Keratinocyte (primary cell): Measurements from ENCODE around the gene PAQR5. TPM values are rescaled to one million over a fixed set of nuclear protein-coding genes. Genes with fewer than 3 reads are reported as not detected.

ENCODE experiments used
- DNase-seq: peaks from one replicate; pipeline ENCODE4 v3.0.0-alpha.2; 2011; ENCODE audit warnings: low read depth, missing footprints, low spot score
- FAIRE-seq: peaks from 2 replicates; lab custom pipeline; 2011; peaks lifted over from hg19 to GRCh38; lab: Jason Lieb, UNC
- H2AFZ ChIP-seq: 2 replicates; pipeline ENCODE4 v1.6.0; 2012; ENCODE audit warnings: low read length, control low read depth, inconsistent platforms; ENCODE audit not compliant: control insufficient read depth
- H3K27ac ChIP-seq: 2 replicates; pipeline ENCODE4 v1.5.1; 2011; ENCODE audit warnings: low read length; ENCODE audit not compliant: control insufficient read depth, insufficient read depth
- H3K27me3 ChIP-seq: 3 replicates; pipeline ENCODE4 v1.6.0; 2011; ENCODE audit warnings: low read length; ENCODE audit not compliant: control insufficient read depth, insufficient read depth; ENCODE audit errors: extremely low read depth
- H3K36me3 ChIP-seq, 2 experiments: 2 replicates in 1 of 2; 3 replicates in 1 of 2; pipeline ENCODE4 v1.5.1; 2011; ENCODE audit warnings: low read length in 2 of 2, mild to moderate bottlenecking in 1 of 2; ENCODE audit not compliant: control insufficient read depth in 2 of 2, insufficient read depth in 2 of 2; ENCODE audit errors: extremely low read depth in 1 of 2
- H3K4me1 ChIP-seq: 3 replicates; pipeline ENCODE4 v1.5.1; 2011; ENCODE audit warnings: low read length; ENCODE audit not compliant: control insufficient read depth, insufficient read depth; ENCODE audit errors: extremely low read depth
- H3K4me2 ChIP-seq: 3 replicates; pipeline ENCODE4 v1.6.0; 2011; ENCODE audit warnings: low read depth, low read length; ENCODE audit not compliant: control insufficient read depth, insufficient read depth; ENCODE audit errors: extremely low read depth
- H3K4me3 ChIP-seq, 3 experiments: fragments of 200-600 bp in 1 of 3; sonication (generic) in 1 of 3; 2 replicates in 2 of 3; 3 replicates in 1 of 3; pipeline ENCODE4 v1.5.1; 2011 to 2016; ENCODE audit warnings: low read length in 3 of 3, mild to moderate bottlenecking in 3 of 3, control low read depth in 2 of 3, inconsistent platforms in 1 of 3, low read depth in 1 of 3, mixed read lengths in 1 of 3, mixed run types in 1 of 3, moderate library complexity in 1 of 3; ENCODE audit not compliant: control insufficient read depth in 2 of 3, insufficient read depth in 2 of 3; ENCODE audit errors: extremely low read depth in 1 of 3
- H3K79me2 ChIP-seq: 2 replicates; pipeline ENCODE4 v1.6.0; 2012; ENCODE audit warnings: low read length; ENCODE audit not compliant: control insufficient read depth, insufficient read depth
- H3K9ac ChIP-seq: 3 replicates; pipeline ENCODE4 v1.6.0; 2011; ENCODE audit warnings: low read length; ENCODE audit not compliant: control insufficient read depth, insufficient read depth; ENCODE audit errors: extremely low read depth
- H3K9me1 ChIP-seq: 3 replicates; pipeline ENCODE4 v1.6.0; 2011; ENCODE audit warnings: low read length; ENCODE audit not compliant: control insufficient read depth, insufficient read depth; ENCODE audit errors: extremely low read depth
- H3K9me3 ChIP-seq: 2 replicates; pipeline ENCODE4 v1.5.1; 2012; ENCODE audit warnings: low read depth, low read length; ENCODE audit not compliant: control insufficient read depth
- H4K20me1 ChIP-seq: 3 replicates; pipeline ENCODE4 v1.6.0; 2011; ENCODE audit warnings: low read length; ENCODE audit not compliant: control insufficient read depth, insufficient read depth; ENCODE audit errors: extremely low read depth
- EZH2 ChIP-seq: IDR thresholded peaks from one replicate; pipeline ENCODE4 v1.6.1; 2012; ENCODE audit warnings: inconsistent platforms, mild to moderate bottlenecking, low read length, moderate library complexity
- dilution Hi-C: fragments of 300-500 bp; cut with MboI; formaldehyde crosslinking; loops from one replicate; pipeline ENCODE4 v1.7.0; 2020; ENCODE audit warnings: low sequenced_read_pairs; ENCODE audit not compliant: extremely low pct_ligation_motif_present
- polyA plus RNA-seq, 5 experiments: library from polyadenylated mRNA; depleted of rRNA in 3 of 5; stranded (reverse) in 3 of 5; stranded (forward) in 1 of 5; unstranded in 1 of 5; fragments of >200 nt; gene quantifications; 1 replicate in 1 of 5; 2 replicates in 3 of 5; 3 replicates in 1 of 5; pipeline versions ENCODE4 v1.2.1 to v1.2.3, GENCODE V29; 2011 to 2012; ENCODE audit warnings: missing spikeins in 2 of 5, low read depth in 1 of 5, low replicate concordance in 1 of 5
- TF ChIP-seq, protein P1 (sequence below), 3 experiments: IDR thresholded peaks in 1 of 3; conservative IDR thresholded peaks in 1 of 3; optimal IDR thresholded peaks in 1 of 3; 2 replicates in 2 of 3; 3 replicates in 1 of 3; pipeline versions ENCODE3 to v1.5.1; 2011; ENCODE audit warnings: low read length in 3 of 3, mild to moderate bottlenecking in 3 of 3, moderate library complexity in 2 of 3, control low read depth in 1 of 3, inconsistent platforms in 1 of 3; ENCODE audit not compliant: insufficient read depth in 2 of 3; ENCODE audit errors: extremely low read depth in 1 of 3

PAQR5 gene
- polyA plus RNA-seq, 1 donor (not counting 4 experiments of a cell fraction or from before 2014, with no cell fraction given), result 0.30 TPM

- no peaks in the 10 kb centered on the region for H3K9me1 ChIP-seq
- TF ChIP-seq, protein P1, sequence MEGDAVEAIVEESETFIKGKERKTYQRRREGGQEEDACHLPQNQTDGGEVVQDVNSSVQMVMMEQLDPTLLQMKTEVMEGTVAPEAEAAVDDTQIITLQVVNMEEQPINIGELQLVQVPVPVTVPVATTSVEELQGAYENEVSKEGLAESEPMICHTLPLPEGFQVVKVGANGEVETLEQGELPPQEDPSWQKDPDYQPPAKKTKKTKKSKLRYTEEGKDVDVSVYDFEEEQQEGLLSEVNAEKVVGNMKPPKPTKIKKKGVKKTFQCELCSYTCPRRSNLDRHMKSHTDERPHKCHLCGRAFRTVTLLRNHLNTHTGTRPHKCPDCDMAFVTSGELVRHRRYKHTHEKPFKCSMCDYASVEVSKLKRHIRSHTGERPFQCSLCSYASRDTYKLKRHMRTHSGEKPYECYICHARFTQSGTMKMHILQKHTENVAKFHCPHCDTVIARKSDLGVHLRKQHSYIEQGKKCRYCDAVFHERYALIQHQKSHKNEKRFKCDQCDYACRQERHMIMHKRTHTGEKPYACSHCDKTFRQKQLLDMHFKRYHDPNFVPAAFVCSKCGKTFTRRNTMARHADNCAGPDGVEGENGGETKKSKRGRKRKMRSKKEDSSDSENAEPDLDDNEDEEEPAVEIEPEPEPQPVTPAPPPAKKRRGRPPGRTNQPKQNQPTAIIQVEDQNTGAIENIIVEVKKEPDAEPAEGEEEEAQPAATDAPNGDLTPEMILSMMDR (optimal IDR thresholded peaks at IDR 0.05 in 1 of 3, IDR thresholded peaks at IDR 0.05 in 1 of 3, conservative IDR thresholded peaks at IDR 0.05 in 1 of 3; ENCODE audit: extremely low read depth in 1 of 3, insufficient read depth in 2 of 3, low read length in 3 of 3), result no peak
- no peak for TF ChIP-seq EZH2
- no peak overlapping the region for H3K4me3 ChIP-seq
- H3K27me3 ChIP-seq, result no peaks in the 10 kb centered on the region
- no peaks in the 10 kb centered on the region for H3K79me2 ChIP-seq
- no peak overlapping the region for H3K9ac ChIP-seq
- FAIRE-seq (no peak), DNase-seq (no peak)
- dilution Hi-C loops, result no loop called here
- no peak overlapping the region for H3K4me2 ChIP-seq
- peaks cover 15% of the 10 kb centered on the region for H3K4me1 ChIP-seq
- no peaks in the 10 kb centered on the region for H3K9me3 ChIP-seq
- H3K27ac ChIP-seq, result no peak overlapping the region
- H4K20me1 ChIP-seq, result no peaks in the 10 kb centered on the region
- H3K36me3 ChIP-seq, result no peaks in the 10 kb centered on the region
- H2AFZ ChIP-seq, result no peak overlapping the region
These were observed 110.1 kb downstream of the PAQR5 start for GRCh38 chr15:69408841-69409240.

DNA sequence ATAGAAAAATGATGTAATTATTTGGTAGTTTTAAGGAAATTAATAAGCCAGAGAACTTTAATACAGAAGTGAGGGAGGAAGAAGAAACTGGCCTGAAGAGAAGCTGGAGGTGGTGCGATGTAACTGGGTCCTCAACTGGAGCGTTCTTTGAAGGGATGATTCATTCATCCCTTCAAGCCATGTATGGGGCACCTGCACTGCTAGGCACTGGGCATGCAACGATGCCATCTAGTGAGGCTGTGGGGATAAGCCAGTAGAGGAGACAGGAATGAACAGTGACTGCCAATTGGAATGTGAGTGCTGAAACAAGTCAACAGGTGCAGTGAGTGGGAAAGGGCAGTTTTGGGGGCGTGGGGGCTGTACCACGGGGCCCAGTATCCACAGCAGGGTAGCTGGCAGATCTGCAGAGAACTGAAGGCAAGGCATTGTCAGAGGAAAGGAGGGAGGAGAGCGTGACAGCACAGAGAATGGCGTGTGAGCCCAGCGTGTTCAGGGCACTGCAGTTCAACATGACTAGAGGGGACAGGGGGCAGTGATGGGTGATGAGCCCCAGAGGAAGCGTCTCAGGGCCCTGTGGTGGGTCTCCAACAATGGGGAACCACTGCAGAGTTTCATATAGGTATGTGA lies 111.6 kb downstream of the PAQR5 start:
- no peaks in the 10 kb centered on the region for H3K36me3 ChIP-seq
- H3K9ac ChIP-seq, result no peak overlapping the region
- H4K20me1 ChIP-seq, result no peaks in the 10 kb centered on the region
- no peak overlapping the region for H3K27ac ChIP-seq
- TF ChIP-seq, protein P1 (optimal IDR thresholded peaks at IDR 0.05 in 1 of 3, IDR thresholded peaks at IDR 0.05 in 1 of 3, conservative IDR thresholded peaks at IDR 0.05 in 1 of 3; ENCODE audit: extremely low read depth in 1 of 3, insufficient read depth in 2 of 3, low read length in 3 of 3), result peak; percentile 79 to 98 (median 82)
- TF ChIP-seq EZH2, result no peak
- no peaks in the 10 kb centered on the region for H3K9me3 ChIP-seq
- H3K9me1 ChIP-seq, result no peaks in the 10 kb centered on the region
- H3K27me3 ChIP-seq, result no peaks in the 10 kb centered on the region
- peak overlapping the region; percentile 7 for H3K4me2 ChIP-seq
- dilution Hi-C loops, result no loop called here
- DNase-seq (no peak), FAIRE-seq (peak; percentile 95)
- no peak overlapping the region for H3K4me3 ChIP-seq
- peaks cover 17% of the 10 kb centered on the region for H3K4me1 ChIP-seq
- peaks cover 6% of the 10 kb centered on the region for H3K79me2 ChIP-seq
- no peak overlapping the region for H2AFZ ChIP-seq
